Caco-2 (cell line): ENCODE results near the gene XPR1. TPM values are rescaled to one million over a fixed set of nuclear protein-coding genes. Genes with fewer than 3 reads are reported as not detected.

ENCODE experiments used
- BruUV-seq: library from RNA; stranded (reverse); fragments of 400-500 nt; replicated peaks from 2 replicates; lab custom pipeline; 2021; lab: Mats Ljungman, UMichigan
- CTCF ChIA-PET: fragments of 300-600 bp; sonication (Branson Sonifier 250); formaldehyde crosslinking; loops from one replicate; lab custom pipeline; 2022; ENCODE audit warnings: antibody characterized with exemption; lab: Charles Lee
- POLR2A ChIA-PET: fragments of 300-600 bp; sonication (Branson Sonifier 250); formaldehyde crosslinking; loops from one replicate; lab custom pipeline; 2022; ENCODE audit warnings: antibody characterized with exemption; lab: Charles Lee
- DNase-seq, 2 experiments: peaks; one replicate each; pipeline versions ENCODE4 v3.0.0 to v3.0.0-alpha.2; 2020 to 2022
- H3K27me3 ChIP-seq: replicated peaks from 2 replicates; pipeline ENCODE4 v1.6.0; 2011; ENCODE audit warnings: low read length; ENCODE audit not compliant: control insufficient read depth, insufficient read depth
- H3K36me3 ChIP-seq: 2 replicates; pipeline ENCODE4 v1.5.1; 2011; ENCODE audit warnings: low read length; ENCODE audit not compliant: control insufficient read depth, insufficient read depth
- H3K4me1 ChIP-seq: fragments of 250-450 bp; sonication (Bioruptor Pico); 2 replicates; pipeline ENCODE4 v1.5.1; 2020; ENCODE audit warnings: mild to moderate bottlenecking
- H3K4me3 ChIP-seq: 2 replicates; pipeline ENCODE4 v1.5.1; 2011; ENCODE audit warnings: low read depth, mild to moderate bottlenecking, control low read depth, low read length
- H3K9me3 ChIP-seq: fragments of 250-450 bp; sonication (Bioruptor Pico); 2 replicates; pipeline ENCODE4 v1.5.1; 2020; ENCODE audit warnings: mild to moderate bottlenecking, moderate library complexity
- H3K27ac Mint-ChIP-seq: one replicate; pipeline ENCODE4 v1.8.0; 2022; ENCODE audit warnings: mixed read lengths; ENCODE audit not compliant: unreplicated experiment
- H3K27me3 Mint-ChIP-seq: one replicate; pipeline ENCODE4 v1.8.0; 2022; ENCODE audit warnings: mixed read lengths; ENCODE audit not compliant: insufficient read depth, unreplicated experiment
- H3K36me3 Mint-ChIP-seq: one replicate; pipeline ENCODE4 v1.8.0; 2022; ENCODE audit warnings: mild to moderate bottlenecking, mixed read lengths; ENCODE audit not compliant: insufficient read depth, unreplicated experiment
- H3K4me1 Mint-ChIP-seq: one replicate; pipeline ENCODE4 v1.8.0; 2022; ENCODE audit warnings: low read depth, mixed read lengths; ENCODE audit not compliant: unreplicated experiment
- H3K4me3 Mint-ChIP-seq: one replicate; pipeline ENCODE4 v1.8.0; 2022; ENCODE audit warnings: mild to moderate bottlenecking, moderate library complexity, mixed read lengths; ENCODE audit not compliant: unreplicated experiment
- H3K9me3 Mint-ChIP-seq: one replicate; pipeline ENCODE4 v1.8.0; 2022; ENCODE audit warnings: mixed read lengths; ENCODE audit not compliant: unreplicated experiment
- CTCF ChIP-seq, 2 experiments: fragments of 200-600 bp in 1 of 2; IDR thresholded peaks; 1 replicate in 1 of 2; 2 replicates in 1 of 2; pipeline versions ENCODE4 v1.5.1 to v1.8.0; 2011 to 2022; ENCODE audit warnings: antibody characterized with exemption in 1 of 2, control low read depth in 1 of 2, inconsistent platforms in 1 of 2, low read depth in 1 of 2, low read length in 1 of 2, mild to moderate bottlenecking in 1 of 2, moderate library complexity in 1 of 2; ENCODE audit not compliant: insufficient read depth in 1 of 2, severe bottlenecking in 1 of 2, unreplicated experiment in 1 of 2
- intact Hi-C: fragments of 100-400 bp; cut with micrococcal nuclease; formaldehyde crosslinking; loops from one replicate; pipeline ENCODE4 v1.10.0; 2022; ENCODE audit not compliant: unreplicated experiment
- total RNA-seq: library from RNA; stranded (reverse); gene quantifications from 2 replicates; pipeline ENCODE4 v1.2.3, GENCODE V29; 2022

The XPR1 gene
- total RNA-seq, 1 experiment from 2014 or later, result 34.4 TPM

- intact Hi-C loops, result no loop called here
- no peaks in the 10 kb centered on the region for H3K9me3 ChIP-seq
- Mint-ChIP-seq H3K36me3 (no peaks in the 10 kb centered on the region), H3K9me3 (no peaks in the 10 kb centered on the region), H3K27me3 (no peaks in the 10 kb centered on the region), H3K4me1 (peaks cover 23% of the 10 kb centered on the region), H3K27ac (no peak overlapping the region), H3K4me3 (no peak overlapping the region)
- H3K36me3 ChIP-seq, result no peaks in the 10 kb centered on the region
- ChIA-PET POLR2A (no interaction called here), CTCF (no interaction called here)
- BruUV-seq, result no TSS peak
- DNase-seq, result no peak
- no peak for TF ChIP-seq CTCF (IDR thresholded peaks at IDR 0.05; ENCODE audit: insufficient read depth in 1 of 2, low read depth in 1 of 2, low read length in 1 of 2, severe bottlenecking in 1 of 2, unreplicated experiment in 1 of 2)
- no peak overlapping the region for H3K4me3 ChIP-seq
- no peaks in the 10 kb centered on the region for H3K27me3 ChIP-seq
- peaks cover 26% of the 10 kb centered on the region for H3K4me1 ChIP-seq
Measured at GRCh38 chr1:180601512-180601911, 30.3 kb upstream of the XPR1 start.

- DNase-seq, result no peak
- POLR2A ChIA-PET, result no interaction called here
- Histone ChIP-seq H3K27me3 (no peaks in the 10 kb centered on the region), H3K4me1 (peaks cover 18% of the 10 kb centered on the region), H3K4me3 (no peak overlapping the region), H3K36me3 (no peaks in the 10 kb centered on the region), H3K9me3 (no peaks in the 10 kb centered on the region)
- intact Hi-C loops, result no loop called here
- BruUV-seq, result no TSS peak
- CTCF ChIA-PET, result no interaction called here
- H3K36me3 Mint-ChIP-seq, result no peaks in the 10 kb centered on the region
- no peak overlapping the region for H3K27ac Mint-ChIP-seq
- TF ChIP-seq CTCF (IDR thresholded peaks at IDR 0.05; ENCODE audit: insufficient read depth in 1 of 2, low read depth in 1 of 2, low read length in 1 of 2, severe bottlenecking in 1 of 2, unreplicated experiment in 1 of 2), result no peak
- H3K4me3 Mint-ChIP-seq, result no peak overlapping the region
- no peaks in the 10 kb centered on the region for H3K27me3 Mint-ChIP-seq
- peaks cover 10% of the 10 kb centered on the region for H3K4me1 Mint-ChIP-seq
- H3K9me3 Mint-ChIP-seq, result no peaks in the 10 kb centered on the region
Measured at GRCh38 chr1:180603223-180603849, 28.5 kb upstream of the XPR1 start.

- TF ChIP-seq CTCF (IDR thresholded peaks at IDR 0.05; ENCODE audit: insufficient read depth in 1 of 2, low read depth in 1 of 2, low read length in 1 of 2, severe bottlenecking in 1 of 2, unreplicated experiment in 1 of 2), result no peak
- H3K36me3 Mint-ChIP-seq, result no peaks in the 10 kb centered on the region
- CTCF ChIA-PET, result no interaction called here
- POLR2A ChIA-PET, result no interaction called here
- H3K4me3 Mint-ChIP-seq, result no peak overlapping the region
- peaks cover 13% of the 10 kb centered on the region for H3K4me1 ChIP-seq
- BruUV-seq, result no TSS peak
- peaks cover 7% of the 10 kb centered on the region for H3K4me1 Mint-ChIP-seq
- no peaks in the 10 kb centered on the region for H3K9me3 ChIP-seq
- H3K27ac Mint-ChIP-seq, result no peak overlapping the region
- H3K27me3 ChIP-seq, result no peaks in the 10 kb centered on the region
- no peak overlapping the region for H3K4me3 ChIP-seq
- H3K9me3 Mint-ChIP-seq, result no peaks in the 10 kb centered on the region
- H3K27me3 Mint-ChIP-seq, result no peaks in the 10 kb centered on the region
- intact Hi-C loops, result no loop called here
- DNase-seq, result no peak
- H3K36me3 ChIP-seq, result no peaks in the 10 kb centered on the region
Measured at GRCh38 chr1:180603850-180604226, 28.0 kb upstream of the XPR1 start.
